GM12875 (cell line): ENCODE data around the gene SHTN1.

Source experiments
- H3K4me3 ChIP-seq: one replicate; pipeline ENCODE4 v1.5.1; 2011; ENCODE audit warnings: low read depth, low read length, control low read depth
- TF ChIP-seq, protein P1 (sequence below): IDR thresholded peaks from 2 replicates; pipeline ENCODE4 v1.5.1; 2011; ENCODE audit warnings: low read depth, mild to moderate bottlenecking, control low read depth, inconsistent platforms, low read length, moderate library complexity, borderline replicate concordance; ENCODE audit not compliant: insufficient read depth

SHTN1 gene

DNA sequence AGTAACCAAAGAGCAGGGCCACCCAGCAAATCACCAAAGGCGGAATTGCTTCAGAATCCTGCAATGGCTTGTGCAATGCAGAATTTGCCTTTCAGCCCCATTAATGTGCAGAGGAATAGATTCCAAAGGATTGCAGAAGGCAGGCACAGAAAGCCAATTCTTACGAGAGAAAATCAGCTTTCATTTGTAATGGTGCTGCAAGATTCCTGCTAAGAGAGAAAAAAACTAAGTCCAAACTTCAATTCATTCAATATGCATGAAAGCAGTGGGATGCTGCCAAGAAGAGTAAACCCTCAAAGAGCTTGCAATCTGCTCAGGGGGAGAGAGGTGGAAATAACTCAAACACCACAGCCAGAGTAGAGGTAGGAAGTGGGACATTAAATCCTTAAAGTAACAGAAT lies 85.3 kb downstream of the SHTN1 start:
- no peak overlapping the region for H3K4me3 ChIP-seq
- TF ChIP-seq, protein P1, sequence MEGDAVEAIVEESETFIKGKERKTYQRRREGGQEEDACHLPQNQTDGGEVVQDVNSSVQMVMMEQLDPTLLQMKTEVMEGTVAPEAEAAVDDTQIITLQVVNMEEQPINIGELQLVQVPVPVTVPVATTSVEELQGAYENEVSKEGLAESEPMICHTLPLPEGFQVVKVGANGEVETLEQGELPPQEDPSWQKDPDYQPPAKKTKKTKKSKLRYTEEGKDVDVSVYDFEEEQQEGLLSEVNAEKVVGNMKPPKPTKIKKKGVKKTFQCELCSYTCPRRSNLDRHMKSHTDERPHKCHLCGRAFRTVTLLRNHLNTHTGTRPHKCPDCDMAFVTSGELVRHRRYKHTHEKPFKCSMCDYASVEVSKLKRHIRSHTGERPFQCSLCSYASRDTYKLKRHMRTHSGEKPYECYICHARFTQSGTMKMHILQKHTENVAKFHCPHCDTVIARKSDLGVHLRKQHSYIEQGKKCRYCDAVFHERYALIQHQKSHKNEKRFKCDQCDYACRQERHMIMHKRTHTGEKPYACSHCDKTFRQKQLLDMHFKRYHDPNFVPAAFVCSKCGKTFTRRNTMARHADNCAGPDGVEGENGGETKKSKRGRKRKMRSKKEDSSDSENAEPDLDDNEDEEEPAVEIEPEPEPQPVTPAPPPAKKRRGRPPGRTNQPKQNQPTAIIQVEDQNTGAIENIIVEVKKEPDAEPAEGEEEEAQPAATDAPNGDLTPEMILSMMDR, result no peak

- TF ChIP-seq, protein P1, result no peak
Observed at GRCh38 chr10:116919164-116919563, 85.8 kb downstream of the SHTN1 start.

GRCh38 chr10:116918583-116918982 lies 86.4 kb downstream of the SHTN1 start:
- TF ChIP-seq, protein P1, result no peak
- no peak overlapping the region for H3K4me3 ChIP-seq

More at GRCh38 chr10:116919164-116919563, 85.8 kb downstream of the SHTN1 start:
- H3K4me3 ChIP-seq, result no peak overlapping the region

DNA sequence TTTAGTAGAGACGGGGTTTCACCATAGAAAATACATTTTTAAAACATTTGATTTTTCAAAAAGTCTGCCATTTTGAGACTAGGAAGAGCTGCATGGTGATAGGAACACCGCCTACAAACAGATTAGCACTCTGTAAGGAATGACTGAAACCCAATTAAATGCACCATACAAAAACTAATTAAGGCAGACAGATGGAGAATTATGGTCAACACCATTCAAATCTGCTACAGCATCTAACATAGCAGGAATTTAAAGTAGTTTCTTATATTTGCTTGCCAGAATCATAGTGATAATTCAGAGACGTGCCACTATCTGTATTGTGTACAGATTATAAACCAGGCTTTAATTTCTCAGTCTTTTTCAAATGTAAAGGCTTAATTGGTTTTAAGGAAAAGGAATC lies 87.5 kb downstream of the SHTN1 start:
- no peak overlapping the region for H3K4me3 ChIP-seq
- TF ChIP-seq, protein P1, result no peak

DNA sequence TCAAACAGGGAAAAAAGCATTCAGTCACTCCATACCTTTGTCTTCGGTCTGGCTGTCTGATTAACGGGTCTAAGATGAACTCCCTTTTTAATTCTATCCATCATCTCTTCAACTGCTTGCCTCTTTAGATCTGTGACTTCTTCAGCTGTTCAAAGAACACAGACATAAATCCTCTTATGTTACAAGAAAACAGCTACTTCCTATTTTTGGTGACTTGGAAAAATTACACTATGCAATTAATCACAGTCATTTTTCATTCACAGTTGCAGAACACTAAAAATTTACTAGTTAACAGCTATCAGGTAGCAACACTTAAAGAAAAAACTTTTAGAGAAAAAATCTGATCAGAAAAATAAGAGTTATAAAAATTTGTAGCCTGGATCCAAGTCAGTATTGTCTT lies 89.6 kb downstream of the SHTN1 start:
- no peak overlapping the region for H3K4me3 ChIP-seq
- TF ChIP-seq, protein P1, result no peak

- TF ChIP-seq, protein P1, result no peak
Observed at GRCh38 chr10:116913695-116914094, 91.3 kb downstream of the SHTN1 start.

GRCh38 chr10:116912162-116912561 lies 92.8 kb downstream of the SHTN1 start:
- TF ChIP-seq, protein P1, result no peak
- no peak overlapping the region for H3K4me3 ChIP-seq

More at GRCh38 chr10:116913695-116914094, 91.3 kb downstream of the SHTN1 start:
- no peak overlapping the region for H3K4me3 ChIP-seq
